Measurements from ENCODE around the gene EXO1.

Gene EXO1

DNA sequence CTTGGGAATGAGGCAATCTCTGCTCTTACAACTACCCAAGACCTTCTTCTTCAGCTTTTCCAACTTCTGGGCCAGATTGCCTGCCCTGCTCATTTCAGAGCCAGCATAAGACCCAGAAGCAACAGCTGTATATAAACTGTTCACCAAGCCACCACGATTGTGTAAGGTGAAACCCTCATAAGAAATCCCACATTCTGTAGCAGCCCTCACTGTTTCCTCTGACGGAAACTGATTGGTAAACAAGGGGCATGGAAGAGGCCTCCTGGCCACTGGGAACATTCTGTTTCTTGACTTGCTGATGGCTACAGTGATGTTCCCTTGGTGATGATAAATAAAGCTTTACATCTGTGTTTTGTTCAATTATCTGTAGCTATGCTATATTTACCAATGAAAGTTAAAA, 39.7 kb upstream of the EXO1 start:
- Histone ChIP-seq H3K4me3 (replicated peaks; ENCODE audit: insufficient read depth, low read length) (no peak overlapping the region), H3K27me3 (ENCODE audit: insufficient read depth, poor library complexity, severe bottlenecking) (peaks cover 3% of the 10 kb centered on the region), H3K27ac (replicated peaks) (no peak overlapping the region)
- DNase-seq (ENCODE audit: low read depth in 1 of 2, low spot score in 1 of 2): no peak
- TF ChIP-seq SPI1 (IDR thresholded peaks at IDR 0.05; ENCODE audit: borderline replicate concordance, low read depth) (no peak), GABPA (IDR thresholded peaks at IDR 0.05; ENCODE audit: low read depth) (no peak)
- TF ChIP-seq, protein P1, sequence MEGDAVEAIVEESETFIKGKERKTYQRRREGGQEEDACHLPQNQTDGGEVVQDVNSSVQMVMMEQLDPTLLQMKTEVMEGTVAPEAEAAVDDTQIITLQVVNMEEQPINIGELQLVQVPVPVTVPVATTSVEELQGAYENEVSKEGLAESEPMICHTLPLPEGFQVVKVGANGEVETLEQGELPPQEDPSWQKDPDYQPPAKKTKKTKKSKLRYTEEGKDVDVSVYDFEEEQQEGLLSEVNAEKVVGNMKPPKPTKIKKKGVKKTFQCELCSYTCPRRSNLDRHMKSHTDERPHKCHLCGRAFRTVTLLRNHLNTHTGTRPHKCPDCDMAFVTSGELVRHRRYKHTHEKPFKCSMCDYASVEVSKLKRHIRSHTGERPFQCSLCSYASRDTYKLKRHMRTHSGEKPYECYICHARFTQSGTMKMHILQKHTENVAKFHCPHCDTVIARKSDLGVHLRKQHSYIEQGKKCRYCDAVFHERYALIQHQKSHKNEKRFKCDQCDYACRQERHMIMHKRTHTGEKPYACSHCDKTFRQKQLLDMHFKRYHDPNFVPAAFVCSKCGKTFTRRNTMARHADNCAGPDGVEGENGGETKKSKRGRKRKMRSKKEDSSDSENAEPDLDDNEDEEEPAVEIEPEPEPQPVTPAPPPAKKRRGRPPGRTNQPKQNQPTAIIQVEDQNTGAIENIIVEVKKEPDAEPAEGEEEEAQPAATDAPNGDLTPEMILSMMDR (IDR thresholded peaks at IDR 0.05; ENCODE audit: insufficient read depth, low read length): no peak
- TF ChIP-seq, protein P2, sequence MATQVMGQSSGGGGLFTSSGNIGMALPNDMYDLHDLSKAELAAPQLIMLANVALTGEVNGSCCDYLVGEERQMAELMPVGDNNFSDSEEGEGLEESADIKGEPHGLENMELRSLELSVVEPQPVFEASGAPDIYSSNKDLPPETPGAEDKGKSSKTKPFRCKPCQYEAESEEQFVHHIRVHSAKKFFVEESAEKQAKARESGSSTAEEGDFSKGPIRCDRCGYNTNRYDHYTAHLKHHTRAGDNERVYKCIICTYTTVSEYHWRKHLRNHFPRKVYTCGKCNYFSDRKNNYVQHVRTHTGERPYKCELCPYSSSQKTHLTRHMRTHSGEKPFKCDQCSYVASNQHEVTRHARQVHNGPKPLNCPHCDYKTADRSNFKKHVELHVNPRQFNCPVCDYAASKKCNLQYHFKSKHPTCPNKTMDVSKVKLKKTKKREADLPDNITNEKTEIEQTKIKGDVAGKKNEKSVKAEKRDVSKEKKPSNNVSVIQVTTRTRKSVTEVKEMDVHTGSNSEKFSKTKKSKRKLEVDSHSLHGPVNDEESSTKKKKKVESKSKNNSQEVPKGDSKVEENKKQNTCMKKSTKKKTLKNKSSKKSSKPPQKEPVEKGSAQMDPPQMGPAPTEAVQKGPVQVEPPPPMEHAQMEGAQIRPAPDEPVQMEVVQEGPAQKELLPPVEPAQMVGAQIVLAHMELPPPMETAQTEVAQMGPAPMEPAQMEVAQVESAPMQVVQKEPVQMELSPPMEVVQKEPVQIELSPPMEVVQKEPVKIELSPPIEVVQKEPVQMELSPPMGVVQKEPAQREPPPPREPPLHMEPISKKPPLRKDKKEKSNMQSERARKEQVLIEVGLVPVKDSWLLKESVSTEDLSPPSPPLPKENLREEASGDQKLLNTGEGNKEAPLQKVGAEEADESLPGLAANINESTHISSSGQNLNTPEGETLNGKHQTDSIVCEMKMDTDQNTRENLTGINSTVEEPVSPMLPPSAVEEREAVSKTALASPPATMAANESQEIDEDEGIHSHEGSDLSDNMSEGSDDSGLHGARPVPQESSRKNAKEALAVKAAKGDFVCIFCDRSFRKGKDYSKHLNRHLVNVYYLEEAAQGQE (IDR thresholded peaks at IDR 0.05; ENCODE audit: insufficient replicate concordance, low read depth): no peak

DNA sequence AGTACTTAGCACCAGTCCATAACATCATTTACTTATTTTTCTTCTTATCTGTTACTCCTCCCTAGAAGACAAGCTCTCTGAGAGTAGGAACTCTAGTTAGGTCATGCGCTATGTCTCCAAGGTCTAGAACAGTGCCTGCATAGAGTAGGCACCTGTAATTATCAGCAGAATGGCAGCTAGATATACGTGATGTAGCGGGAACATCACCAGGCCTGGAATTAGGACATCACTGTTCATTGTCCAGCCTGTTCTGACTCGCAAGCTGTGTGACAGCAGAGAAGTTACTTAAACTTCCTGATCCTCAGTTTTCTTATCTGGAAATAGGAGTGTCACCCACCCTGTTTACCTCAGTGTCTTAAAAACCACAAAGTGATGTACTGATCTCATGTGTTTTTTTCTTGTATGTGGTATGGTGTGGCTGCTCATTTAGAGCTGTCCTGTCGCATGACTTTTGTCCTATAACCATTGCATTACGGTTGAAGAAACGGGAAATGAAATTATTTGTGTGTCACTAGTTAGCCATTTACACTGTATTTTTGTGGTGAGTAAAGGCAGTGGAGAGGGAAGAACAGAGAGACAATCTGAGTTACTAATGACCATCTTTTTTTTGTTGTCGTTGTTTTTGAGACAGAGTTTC, 37.1 kb upstream of the EXO1 start:
- H3K27ac ChIP-seq (replicated peaks): no peak overlapping the region
- peaks cover 3% of the 10 kb centered on the region for H3K27me3 ChIP-seq (ENCODE audit: insufficient read depth, poor library complexity, severe bottlenecking)
- TF ChIP-seq, protein P2 (IDR thresholded peaks at IDR 0.05; ENCODE audit: insufficient replicate concordance, low read depth): no peak
- TF ChIP-seq, protein P1 (IDR thresholded peaks at IDR 0.05; ENCODE audit: insufficient read depth, low read length): no peak
- no peak for TF ChIP-seq SPI1 (IDR thresholded peaks at IDR 0.05; ENCODE audit: borderline replicate concordance, low read depth)
- no peak for DNase-seq (ENCODE audit: low read depth in 1 of 2, low spot score in 1 of 2)
- no peak overlapping the region for H3K4me3 ChIP-seq (replicated peaks; ENCODE audit: insufficient read depth, low read length)

DNA sequence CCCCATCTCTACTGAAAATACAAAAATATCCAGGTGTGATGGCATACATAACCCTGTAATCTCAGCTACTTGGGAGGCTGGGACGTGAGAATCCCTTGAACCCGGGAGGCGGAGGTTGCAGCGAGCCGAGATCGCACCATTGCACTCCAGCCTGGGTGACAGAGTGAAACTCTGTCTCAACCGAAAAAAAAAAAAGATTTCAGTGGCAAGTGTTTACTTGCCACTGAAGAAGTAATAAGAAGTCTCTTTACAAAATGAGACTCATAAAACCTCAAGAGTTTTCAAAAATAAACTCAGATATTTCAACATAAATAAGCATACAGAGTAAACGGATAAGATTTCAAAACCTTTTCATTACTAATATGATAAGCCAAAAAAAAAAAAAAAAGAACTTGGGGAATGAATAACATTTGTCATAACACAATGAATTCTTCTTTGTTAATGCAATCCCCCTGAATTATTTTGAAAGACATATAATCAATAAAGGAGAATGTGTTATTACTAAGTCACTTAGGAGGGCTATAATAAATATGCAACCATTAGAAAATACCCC, 34.2 kb upstream of the EXO1 start:
- no peak for DNase-seq (ENCODE audit: low read depth in 1 of 2, low spot score in 1 of 2)
- H3K27me3 ChIP-seq (ENCODE audit: insufficient read depth, poor library complexity, severe bottlenecking): peaks cover 3% of the 10 kb centered on the region
- no peak overlapping the region for H3K4me3 ChIP-seq (replicated peaks; ENCODE audit: insufficient read depth, low read length)
- no peak overlapping the region for H3K27ac ChIP-seq (replicated peaks)
- TF ChIP-seq, protein P2 (IDR thresholded peaks at IDR 0.05; ENCODE audit: insufficient replicate concordance, low read depth): no peak
- no peak for TF ChIP-seq GABPA (IDR thresholded peaks at IDR 0.05; ENCODE audit: low read depth)
- no peak for TF ChIP-seq POLR2AphosphoS5 (IDR thresholded peaks at IDR 0.05; ENCODE audit: low read depth)
- TF ChIP-seq, protein P1 (IDR thresholded peaks at IDR 0.05; ENCODE audit: insufficient read depth, low read length): no peak
- TF ChIP-seq SPI1 (IDR thresholded peaks at IDR 0.05; ENCODE audit: borderline replicate concordance, low read depth): no peak

All from HL-60 (cell line).